Gastrocnemius medialis (tissue), 4 donors: ENCODE data around the gene AGTRAP. TPM values are rescaled to one million over a fixed set of nuclear protein-coding genes. Genes with fewer than 3 reads are reported as not detected.

Experiments used
- ATAC-seq, 2 donors: fragments of 150-250 bp; one replicate each; pipeline ENCODE4 v1.9.1; 2016
- DNase-seq, 2 donors: peaks; one replicate each; pipeline ENCODE4 v3.0.0-alpha.2; 2019
- H3K27ac ChIP-seq, 4 donors: fragments of 200-600 bp; sonication (generic); 1 replicate in 1 of 4; 2 replicates in 3 of 4; pipeline ENCODE4 v1.5.1; 2016 to 2018; ENCODE audit warnings: mild to moderate bottlenecking in 2 of 4, moderate library complexity in 1 of 4
- H3K27me3 ChIP-seq, 3 donors: fragments of 200-600 bp; sonication (generic) in 2 of 3; 1 replicate in 1 of 3; 2 replicates in 2 of 3; pipeline versions ENCODE4 v1.5.1 to v1.6.0; 2016 to 2019; ENCODE audit warnings: mild to moderate bottlenecking in 1 of 3, moderate library complexity in 1 of 3
- H3K36me3 ChIP-seq, 2 donors: fragments of 200-600 bp; sonication (generic) in 1 of 2; one replicate each; pipeline ENCODE4 v1.5.1; 2017 to 2018
- H3K4me1 ChIP-seq, 2 donors: fragments of 200-600 bp; sonication (generic) in 1 of 2; one replicate each; pipeline ENCODE4 v1.5.1; 2016 to 2017; ENCODE audit warnings: mild to moderate bottlenecking in 2 of 2
- H3K4me3 ChIP-seq, 4 donors: fragments of 200-600 bp; sonication (generic) in 3 of 4; 1 replicate in 1 of 4; 2 replicates in 3 of 4; pipeline ENCODE4 v1.5.1; 2016 to 2019; ENCODE audit warnings: mild to moderate bottlenecking in 2 of 4
- H3K9me3 ChIP-seq, 3 donors: fragments of 200-600 bp; sonication (generic) in 2 of 3; 1 replicate in 1 of 3; 2 replicates in 2 of 3; pipeline ENCODE4 v1.5.1; 2016 to 2019
- CTCF ChIP-seq, 5 experiments: fragments of 450-650 bp in 3 of 5; fragments of 200-600 bp in 2 of 5; sonication (generic) in 2 of 5; IDR thresholded peaks in 4 of 5; conservative IDR thresholded peaks in 1 of 5; 1 replicate in 4 of 5; 2 replicates in 1 of 5; pipeline ENCODE4 v1.5.1; 2016 to 2019; ENCODE audit warnings: antibody characterized with exemption in 5 of 5, mild to moderate bottlenecking in 3 of 5, moderate library complexity in 3 of 5
- POLR2A ChIP-seq, 2 donors: fragments of 450-650 bp; IDR thresholded peaks; one replicate each; pipeline ENCODE4 v1.6.1; 2017; ENCODE audit warnings: antibody characterized with exemption in 2 of 2, mild to moderate bottlenecking in 2 of 2, moderate library complexity in 2 of 2
- in situ Hi-C, 4 donors: fragments of 200-750 bp; cut with MboI; loops; one replicate each; pipeline versions ENCODE4 v1.15.0 to v1.8.0; 2017; ENCODE audit warnings: low sequenced_read_pairs in 4 of 4
- intact Hi-C: fragments of 100-400 bp; cut with DNase I; formaldehyde crosslinking; loops from one replicate; pipeline ENCODE4 v1.15.1; 2023; ENCODE audit warnings: low total_unique reads
- total RNA-seq, 4 donors: library from RNA; depleted of rRNA; stranded (reverse); fragments of >200 nt; gene quantifications; one replicate each; pipeline versions ENCODE4 v1.1.0 to v1.2.3, GENCODE V29; 2016

AGTRAP gene
- total RNA-seq, 4 donors from 2014 or later: 37.8 to 144 (median 103) TPM

DNA sequence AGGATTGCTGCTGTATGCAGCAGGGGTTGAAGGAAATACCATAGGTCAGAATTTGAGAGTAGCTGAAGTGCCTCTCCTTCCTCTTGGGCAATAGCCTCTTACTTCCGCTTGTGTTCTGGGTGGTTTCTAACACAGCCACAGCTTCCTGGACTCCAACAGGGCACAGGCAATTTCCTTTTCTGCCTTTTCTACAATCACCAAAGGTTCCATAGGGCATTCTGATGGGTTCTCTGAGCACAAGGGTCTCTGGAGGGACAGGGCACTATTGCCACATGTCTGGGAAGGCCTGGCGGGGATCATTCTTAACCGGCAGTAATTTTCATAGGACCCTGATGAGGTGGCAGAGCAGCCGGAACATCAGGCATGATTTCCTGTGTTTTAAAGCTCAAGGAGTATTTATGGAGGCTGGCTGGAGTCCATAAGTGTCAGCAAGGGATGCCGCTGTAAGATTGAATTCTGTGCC, 5.5 kb upstream of the AGTRAP start:
- no peaks in the 10 kb centered on the region for H3K36me3 ChIP-seq
- ATAC-seq (no peak), DNase-seq (no peak)
- no peaks in the 10 kb centered on the region for H3K27me3 ChIP-seq
- no peak for TF ChIP-seq CTCF (IDR thresholded peaks at IDR 0.05 in 4 of 5, conservative IDR thresholded peaks at IDR 0.05 in 1 of 5)
- TF ChIP-seq POLR2A (IDR thresholded peaks at IDR 0.05): no peak
- no peaks in the 10 kb centered on the region for H3K9me3 ChIP-seq
- peak overlapping the region in 1 of 4 donors; percentile 59 for H3K4me3 ChIP-seq
- H3K27ac ChIP-seq: peak overlapping the region; percentile 10 to 91 (median 82)
- in situ Hi-C loops: loop anchor here in 1 of 4 donors (10.0 kb wide), 1 partner anchor 54 kb away; no protein-coding TSS in a partner anchor
- intact Hi-C loops: loop anchor here (5.0 kb wide), 1 partner anchor 48 kb away; the partner anchor contains the start of gene MAD2L2
- peaks cover 15 to 18% of the 10 kb centered on the region in 2 donors for H3K4me1 ChIP-seq

GRCh38 chr1:11731691-11732283, 4.1 kb upstream of the AGTRAP start:
- H3K27ac ChIP-seq: peak overlapping the region; percentile 57 to 91 (median 82)
- no peaks in the 10 kb centered on the region for H3K9me3 ChIP-seq
- peaks cover 19 to 22% of the 10 kb centered on the region in 2 donors for H3K4me1 ChIP-seq
- DNase-seq (peak; percentile 31 to 90), ATAC-seq (peak; percentile 37 to 72)
- in situ Hi-C loops: loop anchor here in 1 of 4 donors (10.0 kb wide), 1 partner anchor 53 kb away; no protein-coding TSS in a partner anchor
- no peaks in the 10 kb centered on the region for H3K27me3 ChIP-seq
- intact Hi-C loops: loop anchor here (5.0 kb wide), 1 partner anchor 49 kb away; the partner anchor contains the start of gene MAD2L2
- no peak for TF ChIP-seq CTCF (IDR thresholded peaks at IDR 0.05 in 4 of 5, conservative IDR thresholded peaks at IDR 0.05 in 1 of 5)
- TF ChIP-seq POLR2A (IDR thresholded peaks at IDR 0.05): no peak
- no peaks in the 10 kb centered on the region for H3K36me3 ChIP-seq
- H3K4me3 ChIP-seq: peak overlapping the region in 3 of 4 donors; percentile 40 to 59 (median 51)

DNA sequence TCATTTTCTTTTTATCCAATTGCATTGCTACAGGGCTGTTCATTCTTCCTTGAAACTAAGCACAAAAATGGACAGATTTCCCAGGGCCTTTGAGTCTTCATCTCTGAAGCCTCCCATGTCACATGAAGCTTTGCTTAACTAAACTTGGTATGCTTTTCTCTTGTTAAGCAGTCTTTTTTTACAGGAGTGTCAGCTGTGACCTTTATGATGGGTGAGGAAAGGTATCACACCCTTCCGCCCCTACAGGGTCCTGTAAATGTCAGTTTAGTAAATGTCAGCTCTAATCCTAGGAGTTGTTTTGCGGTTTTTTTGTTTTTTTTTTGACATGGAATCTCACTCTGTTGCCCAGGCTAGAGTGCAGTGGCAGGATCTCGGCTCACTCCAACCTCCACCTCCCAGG, 2.6 kb upstream of the AGTRAP start:
- Histone ChIP-seq H3K27ac (peak overlapping the region in 1 of 4 donors; percentile 84), H3K4me3 (no peak overlapping the region), H3K36me3 (no peaks in the 10 kb centered on the region), H3K27me3 (no peaks in the 10 kb centered on the region), H3K9me3 (no peaks in the 10 kb centered on the region), H3K4me1 (peaks cover 32 to 35% of the 10 kb centered on the region in 2 donors)
- in situ Hi-C loops (loop anchor here in 1 of 4 donors (10.0 kb wide), 1 partner anchor 51 kb away; no protein-coding TSS in a partner anchor), intact Hi-C loops (loop anchor here (5.0 kb wide), 1 partner anchor 51 kb away; the partner anchor contains the start of gene MAD2L2)
- ATAC-seq: no peak
- no peak for TF ChIP-seq CTCF (IDR thresholded peaks at IDR 0.05 in 4 of 5, conservative IDR thresholded peaks at IDR 0.05 in 1 of 5)
- TF ChIP-seq POLR2A (IDR thresholded peaks at IDR 0.05): no peak
- DNase-seq: no peak

GRCh38 chr1:11735531-11735853, 444 bp upstream of the AGTRAP start:
- no peaks in the 10 kb centered on the region for H3K27me3 ChIP-seq
- H3K4me3 ChIP-seq: peak overlapping the region; percentile 86 to 97 (median 92)
- in situ Hi-C loops: loop anchor here in 1 of 4 donors (10.0 kb wide), 1 partner anchor 49 kb away; no protein-coding TSS in a partner anchor
- peak overlapping the region; percentile 90 to 98 (median 94) for H3K27ac ChIP-seq
- H3K9me3 ChIP-seq: no peaks in the 10 kb centered on the region
- peaks cover 32 to 39% of the 10 kb centered on the region in 2 donors for H3K4me1 ChIP-seq
- TF ChIP-seq POLR2A (IDR thresholded peaks at IDR 0.05): no peak
- no peak for TF ChIP-seq CTCF (IDR thresholded peaks at IDR 0.05 in 4 of 5, conservative IDR thresholded peaks at IDR 0.05 in 1 of 5)
- H3K36me3 ChIP-seq: no peaks in the 10 kb centered on the region
- intact Hi-C loops: loop anchor here (5.0 kb wide), 3 partner anchors 152 to 723 kb away; partner anchors contain the start of gene TARDBP
- DNase-seq (no peak), ATAC-seq (no peak)
